ENCODE data around the gene RALGDS. TPM values are rescaled to one million over a fixed set of nuclear protein-coding genes. Genes with fewer than 3 reads are reported as not detected.
A peak's percentile ranks its signal among the peaks of the same experiment; 100 is the strongest.

Gene RALGDS
- total and polyA plus RNA-seq, 2 of the 13 experiments (the other 11 are each of a cell fraction or from before 2014, with no cell fraction given), result 12.9 to 25.5 TPM

- peak; percentile 42; the same call in 1 of the 2 replicates for TF ChIP-seq ETV6 (CRISPR knock-in tag; conservative IDR thresholded peaks at IDR 0.05)
- TF ChIP-seq FOSL2 (CRISPR knock-in tag; IDR thresholded peaks at IDR 0.05), result peak; percentile 53; the same call in 1 of the 2 replicates
- TF ChIP-seq TCF12 (IDR thresholded peaks at IDR 0.05), result no peak
- TF ChIP-seq TCF12 (CRISPR knock-in tag; IDR thresholded peaks at IDR 0.05), result peak; percentile 42; the same call in 1 of the 2 replicates
- peak; percentile 62 for TF ChIP-seq FOXA3 (CRISPR knock-in tag; IDR thresholded peaks at IDR 0.05)
- TF ChIP-seq BCL6 (CRISPR knock-in tag; IDR thresholded peaks at IDR 0.05), result peak; percentile 48; the same call in 1 of the 2 replicates
- peak; percentile 83; the same call in 1 of the 2 replicates for TF ChIP-seq FOXC1 (CRISPR knock-in tag; IDR thresholded peaks at IDR 0.05; ENCODE audit: borderline replicate concordance)
- peak; percentile 86 for TF ChIP-seq ZNF564 (CRISPR knock-in tag; IDR thresholded peaks at IDR 0.05)
- TF ChIP-seq ZBTB7B (CRISPR knock-in tag; IDR thresholded peaks at IDR 0.05), result peak; percentile 74
- 0 out of 2 replicates have a peak, but pooled peaks have one; percentile 11 for TF ChIP-seq ZNF557 (CRISPR knock-in tag; IDR thresholded peaks at IDR 0.05)
- TF ChIP-seq CREBL2 (CRISPR knock-in tag; IDR thresholded peaks at IDR 0.05; ENCODE audit: borderline replicate concordance), result no peak; the same call in 1 of the 2 replicates
- peak; percentile 62 for TF ChIP-seq HDAC1 (CRISPR knock-in tag; IDR thresholded peaks at IDR 0.05)
- peak; percentile 90 for TF ChIP-seq BHLHE40 (IDR thresholded peaks at IDR 0.05; ENCODE audit: low read length)
- peak; percentile 61; the same call in 1 of the 2 replicates for TF ChIP-seq ZFP91 (CRISPR knock-in tag; IDR thresholded peaks at IDR 0.05; ENCODE audit: borderline replicate concordance)
- no peak for TF ChIP-seq RBAK (CRISPR knock-in tag; IDR thresholded peaks at IDR 0.05)
- TF ChIP-seq ZNF263 (CRISPR knock-in tag; IDR thresholded peaks at IDR 0.05), result peak; percentile 68; the same call in 1 of the 2 replicates
- TF ChIP-seq ZHX1 (CRISPR knock-in tag; IDR thresholded peaks at IDR 0.05; ENCODE audit: low read depth), result 0 out of 2 replicates have a peak, but pooled peaks have one; percentile 18
- TF ChIP-seq REXO4 (CRISPR knock-in tag; IDR thresholded peaks at IDR 0.05; ENCODE audit: borderline replicate concordance), result 0 out of 2 replicates have a peak, but pooled peaks have one; percentile 42
- peak; percentile 77 for TF ChIP-seq SAP130 (CRISPR knock-in tag; IDR thresholded peaks at IDR 0.05; ENCODE audit: low read depth)
- TF ChIP-seq ZNF30 (CRISPR knock-in tag; IDR thresholded peaks at IDR 0.05), result peak; percentile 62; the same call in 1 of the 2 replicates
- TF ChIP-seq DPF2 (CRISPR knock-in tag; IDR thresholded peaks at IDR 0.05; ENCODE audit: borderline replicate concordance, low read depth), result 0 out of 2 replicates have a peak, but pooled peaks have one; percentile 26
- TF ChIP-seq ZBTB14 (CRISPR knock-in tag; IDR thresholded peaks at IDR 0.05), result peak; percentile 99
- TF ChIP-seq SOX6 (IDR thresholded peaks at IDR 0.05), result no peak
- peak; percentile 60; the same call in 1 of the 2 replicates for TF ChIP-seq SOX6 (CRISPR knock-in tag; IDR thresholded peaks at IDR 0.05)
- peak; percentile 73; the same call in 1 of the 2 replicates for TF ChIP-seq ZNF709 (CRISPR knock-in tag; IDR thresholded peaks at IDR 0.05)
Measured at GRCh38 chr9:133149130-133150015, 28.3 kb upstream of the RALGDS start (continued).
